H1 (cell line): ENCODE data around the gene EEIG1. TPM values are rescaled to one million over a fixed set of nuclear protein-coding genes. Genes with fewer than 3 reads are reported as not detected.
A peak's percentile ranks its signal among the peaks of the same experiment; 100 is the strongest.

Experiments
- CTCF ChIA-PET: fragments of 300-600 bp; sonication (Branson Sonifier 250); formaldehyde crosslinking; loops from one replicate; lab custom pipeline; 2021; ENCODE audit not compliant: partially characterized antibody; lab: Charles Lee
- POLR2A ChIA-PET: fragments of 300-600 bp; sonication (Branson Sonifier 250); formaldehyde crosslinking; loops from one replicate; lab custom pipeline; 2021; ENCODE audit warnings: inconsistent platforms; ENCODE audit not compliant: partially characterized antibody; lab: Charles Lee
- DNase-seq, 2 experiments: peaks; one replicate each; pipeline versions ENCODE4 v3.0.0 to v3.0.0-alpha.2; 2010 to 2022; ENCODE audit warnings: low spot score in 2 of 2, low read depth in 1 of 2, mixed read lengths in 1 of 2
- FAIRE-seq: peaks from 2 replicates; lab custom pipeline; 2011; peaks lifted over from hg19 to GRCh38; lab: Jason Lieb, UNC
- H2AFZ ChIP-seq: 2 replicates; pipeline ENCODE4 v1.8.1; 2012; ENCODE audit warnings: low read length, inconsistent platforms
- H2AK5ac ChIP-seq: 2 replicates; pipeline ENCODE4 v1.6.1; 2013; ENCODE audit warnings: low read depth, low read length
- H2BK120ac ChIP-seq: replicated peaks from 2 replicates; pipeline ENCODE3; 2013; ENCODE audit warnings: low read depth, low read length, inconsistent platforms
- H2BK12ac ChIP-seq: 2 replicates; pipeline ENCODE4 v1.6.1; 2013; ENCODE audit warnings: low read depth, low read length
- H2BK15ac ChIP-seq: 2 replicates; pipeline ENCODE4 v1.6.1; 2013; ENCODE audit warnings: low read length
- H2BK20ac ChIP-seq: 2 replicates; pipeline ENCODE4 v1.6.1; 2013; ENCODE audit warnings: low read length
- H2BK5ac ChIP-seq: 2 replicates; pipeline ENCODE4 v1.6.1; 2013; ENCODE audit warnings: low read depth, low read length
- H3K14ac ChIP-seq: 2 replicates; pipeline ENCODE4 v1.6.1; 2013; ENCODE audit warnings: inconsistent platforms; ENCODE audit not compliant: insufficient read length
- H3K18ac ChIP-seq: 2 replicates; pipeline ENCODE4 v1.6.1; 2013; ENCODE audit warnings: low read length; ENCODE audit errors: extremely low read depth
- H3K23ac ChIP-seq: 2 replicates; pipeline ENCODE4 v1.6.1; 2013; ENCODE audit warnings: inconsistent platforms; ENCODE audit not compliant: insufficient read length
- H3K23me2 ChIP-seq: 2 replicates; pipeline ENCODE4 v1.6.1; 2013; ENCODE audit warnings: low read depth, low read length
- H3K27ac ChIP-seq: 2 replicates; pipeline ENCODE4 v1.6.1; 2011; ENCODE audit warnings: low read depth, low read length, inconsistent platforms
- H3K27me3 ChIP-seq, 4 experiments: replicated peaks in 1 of 4; 1 replicate in 1 of 4; 2 replicates in 3 of 4; pipeline versions ENCODE4 v1.6.1 to v1.8.1; 2011 to 2013; ENCODE audit warnings: low read length in 3 of 4, mild to moderate bottlenecking in 3 of 4, inconsistent platforms in 2 of 4, mixed read lengths in 2 of 4, moderate library complexity in 1 of 4; ENCODE audit not compliant: control insufficient read depth in 3 of 4, insufficient read depth in 3 of 4; ENCODE audit errors: extremely low read depth in 1 of 4
- H3K36me3 ChIP-seq, 4 experiments: 2 replicates each; pipeline versions ENCODE4 v1.6.1 to v1.8.1; 2011 to 2013; ENCODE audit warnings: mild to moderate bottlenecking in 4 of 4, low read length in 3 of 4, moderate library complexity in 2 of 4, control low read depth in 1 of 4, inconsistent platforms in 1 of 4; ENCODE audit not compliant: insufficient read depth in 4 of 4, control insufficient read depth in 2 of 4
- H3K4ac ChIP-seq: replicated peaks from 2 replicates; pipeline ENCODE3; 2013; ENCODE audit warnings: low read length, low read depth, mixed read lengths, inconsistent platforms; ENCODE audit not compliant: insufficient read length
- H3K4me1 ChIP-seq, 4 experiments: replicated peaks in 1 of 4; 1 replicate in 1 of 4; 2 replicates in 3 of 4; pipeline versions ENCODE4 v1.6.1 to v1.8.1; 2011 to 2013; ENCODE audit warnings: low read length in 3 of 4, inconsistent platforms in 2 of 4, mixed read lengths in 1 of 4; ENCODE audit not compliant: insufficient read depth in 4 of 4, control insufficient read depth in 3 of 4
- H3K4me2 ChIP-seq, 2 experiments: 2 replicates each; pipeline versions ENCODE4 v1.6.1 to v1.8.1; 2011 to 2013; ENCODE audit warnings: low read depth in 2 of 2, low read length in 2 of 2, control low read depth in 1 of 2, inconsistent platforms in 1 of 2, mild to moderate bottlenecking in 1 of 2; ENCODE audit not compliant: insufficient read depth in 1 of 2
- H3K4me3 ChIP-seq, 4 experiments: fragments of 200-600, 300-600 bp in 1 of 4; sonication (generic), shearing (Covaris generic), sonication (Bioruptor Twin) in 1 of 4; 2 replicates each; pipeline versions ENCODE4 v1.5.1 to v1.8.1; 2011 to 2016; ENCODE audit warnings: low read length in 4 of 4, low read depth in 3 of 4, control low read depth in 2 of 4, inconsistent platforms in 2 of 4, mild to moderate bottlenecking in 2 of 4, mixed read lengths in 1 of 4, moderate library complexity in 1 of 4; ENCODE audit not compliant: insufficient read depth in 2 of 4; ENCODE audit errors: extremely low read depth in 1 of 4
- H3K56ac ChIP-seq: replicated peaks from 2 replicates; pipeline ENCODE3; 2013; ENCODE audit warnings: low read depth, mild to moderate bottlenecking, mixed read lengths, low read length, inconsistent platforms; ENCODE audit not compliant: insufficient read length
- H3K79me1 ChIP-seq: 2 replicates; pipeline ENCODE4 v1.6.1; 2013; ENCODE audit warnings: low read depth, low read length, control low read depth
- H3K79me2 ChIP-seq, 2 experiments: 2 replicates each; pipeline versions ENCODE4 v1.6.1 to v1.8.1; 2012 to 2013; ENCODE audit warnings: low read length in 2 of 2, mild to moderate bottlenecking in 2 of 2, inconsistent platforms in 1 of 2; ENCODE audit not compliant: insufficient read depth in 2 of 2, control insufficient read depth in 1 of 2
- H3K9ac ChIP-seq, 4 experiments: replicated peaks in 1 of 4; 1 replicate in 1 of 4; 2 replicates in 3 of 4; pipeline versions ENCODE4 v1.6.1 to v1.8.1; 2011 to 2013; ENCODE audit warnings: low read depth in 3 of 4, low read length in 3 of 4, control low read depth in 2 of 4, mild to moderate bottlenecking in 2 of 4, moderate library complexity in 2 of 4, inconsistent platforms in 1 of 4; ENCODE audit errors: extremely low read depth in 1 of 4
- H3K9me3 ChIP-seq, 2 experiments: 2 replicates each; pipeline versions ENCODE4 v1.6.1 to v1.8.1; 2012 to 2013; ENCODE audit warnings: mild to moderate bottlenecking in 2 of 2, moderate library complexity in 2 of 2, control low read depth in 1 of 2, inconsistent platforms in 1 of 2, low read depth in 1 of 2, low read length in 1 of 2, mixed read lengths in 1 of 2; ENCODE audit not compliant: insufficient read depth in 2 of 2
- H4K20me1 ChIP-seq, 2 experiments: replicated peaks in 1 of 2; 2 replicates each; pipeline versions ENCODE3 to v1.8.1; 2011 to 2013; ENCODE audit warnings: inconsistent platforms in 2 of 2, low read length in 2 of 2, mild to moderate bottlenecking in 1 of 2; ENCODE audit not compliant: insufficient read depth in 2 of 2, control insufficient read depth in 1 of 2
- H4K5ac ChIP-seq: 2 replicates; pipeline ENCODE4 v1.6.1; 2013; ENCODE audit warnings: low read length, low read depth, mixed read lengths, inconsistent platforms; ENCODE audit not compliant: insufficient read length
- H4K8ac ChIP-seq: 2 replicates; pipeline ENCODE4 v1.8.0; 2013; ENCODE audit warnings: mild to moderate bottlenecking, moderate library complexity, low read length, inconsistent platforms; ENCODE audit not compliant: insufficient read depth; ENCODE audit errors: extremely low read depth
- H4K91ac ChIP-seq: replicated peaks from 2 replicates; pipeline ENCODE3; 2013; ENCODE audit warnings: low read length, mixed read lengths, inconsistent platforms; ENCODE audit not compliant: insufficient read length
- CHD1 ChIP-seq: IDR thresholded peaks from 2 replicates; pipeline ENCODE4 v1.6.1; 2012; ENCODE audit warnings: low read depth, low read length, improper control_type of control experiment
- FOSL1 ChIP-seq: IDR thresholded peaks from 2 replicates; pipeline ENCODE4 v1.6.1; 2011; ENCODE audit warnings: mild to moderate bottlenecking, low read depth, low read length, moderate library complexity; ENCODE audit not compliant: insufficient read depth
- GABPA ChIP-seq: IDR thresholded peaks from 2 replicates; pipeline ENCODE4 v1.6.1; 2011; ENCODE audit warnings: mild to moderate bottlenecking, low read length, moderate library complexity, borderline replicate concordance; ENCODE audit not compliant: insufficient read depth
- HDAC2 ChIP-seq, 2 experiments: fragments of 300-600 bp in 1 of 2; sonication (generic) in 1 of 2; IDR thresholded peaks; 2 replicates each; pipeline ENCODE4 v1.6.1; 2011 to 2012; ENCODE audit warnings: low read depth in 2 of 2, low read length in 2 of 2, mild to moderate bottlenecking in 2 of 2, moderate library complexity in 2 of 2, borderline replicate concordance in 1 of 2, inconsistent platforms in 1 of 2
- POLR2AphosphoS5 ChIP-seq: IDR thresholded peaks from 2 replicates; pipeline ENCODE4 v1.6.1; 2011; ENCODE audit warnings: low read depth, low read length
- RAD21 ChIP-seq, 2 experiments: IDR thresholded peaks in 1 of 2; conservative IDR thresholded peaks in 1 of 2; 2 replicates each; pipeline ENCODE4 v1.6.1; 2011; ENCODE audit warnings: low read depth in 2 of 2, low read length in 2 of 2, improper control_type of control experiment in 1 of 2, inconsistent platforms in 1 of 2, mild to moderate bottlenecking in 1 of 2, moderate library complexity in 1 of 2
- SIN3A ChIP-seq, 2 experiments: IDR thresholded peaks in 1 of 2; conservative IDR thresholded peaks in 1 of 2; 2 replicates each; pipeline ENCODE4 v1.6.1; 2011 to 2012; ENCODE audit warnings: low read length in 2 of 2, improper control_type of control experiment in 1 of 2, low read depth in 1 of 2, mild to moderate bottlenecking in 1 of 2
- SIRT6 ChIP-seq: IDR thresholded peaks from one replicate; pipeline ENCODE4 v1.7.1; 2012; ENCODE audit warnings: low read length, inconsistent platforms
- SP4 ChIP-seq: IDR thresholded peaks from 2 replicates; pipeline ENCODE4 v1.6.1; 2012; ENCODE audit warnings: low read length, inconsistent platforms
- TAF1 ChIP-seq: IDR thresholded peaks from 2 replicates; pipeline ENCODE4 v1.6.1; 2011; ENCODE audit warnings: mild to moderate bottlenecking, low read depth, low read length
- WGBS, 2 experiments: shearing (Covaris generic) in 1 of 2; methylation state at CpG; one replicate each; pipeline versions ENCODE4 v1.1.6 to v1.1.7; 2013 to 2015; ENCODE audit warnings: low lambda C conversion rate in 2 of 2, mixed read lengths in 2 of 2, inconsistent platforms in 1 of 2, low coverage in 1 of 2, missing lambda C conversion rate in 1 of 2; ENCODE audit not compliant: insufficient replicate concordance in 2 of 2, insufficient coverage in 1 of 2, insufficient read length in 1 of 2; ENCODE audit errors: extremely low coverage in 1 of 2, missing lambda C conversion rate in 1 of 2; 5-methylcytosine and 5-hydroxymethylcytosine counted together
- polyA plus RNA-seq, 7 experiments: library from polyadenylated mRNA; depleted of rRNA in 3 of 7; stranded (reverse) in 5 of 7; unstranded in 2 of 7; fragments of >200 nt in 5 of 7; fragments of 200-250 nt in 2 of 7; gene quantifications; 1 replicate in 5 of 7; 2 replicates in 1 of 7; 4 replicates in 1 of 7; pipeline versions ENCODE4 v1.2.1 to v1.2.3, GENCODE V29; 2011 to 2013; ENCODE audit warnings: missing spikeins in 2 of 7, mixed read lengths in 2 of 7
- total RNA-seq: library from RNA; stranded (reverse); fragmentation: NEBNext Ultra II Directional; extraction: Animal tissue kit (Norgen Biotek cat#: 25700); gene quantifications from 2 replicates; pipeline ENCODE4 v1.2.1, GENCODE V29; 2021

Gene EEIG1
- total and polyA plus RNA-seq, 2 of the 8 experiments (the other 6 are each of a cell fraction or from before 2014, with no cell fraction given): 29.8 to 50.8 TPM

GRCh38 chr9:127979333-127980059, 1.3 kb downstream of the EEIG1 start:
- no peak overlapping the region for H2AFZ ChIP-seq
- TF ChIP-seq SIN3A (conservative IDR thresholded peaks at IDR 0.05 in 1 of 2, IDR thresholded peaks at IDR 0.05 in 1 of 2; ENCODE audit: low read depth in 1 of 2, low read length in 2 of 2) (0 out of 4 replicates have a peak, but pooled peaks of 1 of the 2 experiments have one; percentile 66), SP4 (no peak), RAD21 (IDR thresholded peaks at IDR 0.05 in 1 of 2, conservative IDR thresholded peaks at IDR 0.05 in 1 of 2; ENCODE audit: low read depth in 2 of 2, low read length in 2 of 2) (0 out of 4 replicates have a peak, but pooled peaks of 1 of the 2 experiments have one; percentile 0), HDAC2 (IDR thresholded peaks at IDR 0.05; ENCODE audit: borderline replicate concordance in 1 of 2, low read depth in 2 of 2, low read length in 2 of 2) (no peak), GABPA (no peak; the same call in 1 of the 2 replicates), TAF1 (peak; percentile 42; the same call in 1 of the 2 replicates), SIRT6 (no peak), CHD1 (no peak), FOSL1 (no peak), POLR2AphosphoS5 (0 out of 2 replicates have a peak, but pooled peaks have one; percentile 21)

More at GRCh38 chr9:127979333-127980059, 1.3 kb downstream of the EEIG1 start:
- Histone ChIP-seq H3K9ac (peak overlapping the region in 3 of 4 experiments; percentile 38 to 59 (median 58); a peak in 6 of 7 replicates), H3K79me2 (peaks cover 22 to 55% of the 10 kb centered on the region in 2 experiments), H3K36me3 (no peaks in the 10 kb centered on the region), H3K27me3 (no peaks in the 10 kb centered on the region), H3K23ac (no peak overlapping the region), H3K27ac (no peak overlapping the region), H3K79me1 (peaks cover 36% of the 10 kb centered on the region), H2BK12ac (no peak overlapping the region), H3K4me3 (peak overlapping the region; percentile 88 to 99 (median 93)), H3K4me2 (peak overlapping the region; percentile 73 to 97), H2BK5ac (no peak overlapping the region), H3K4ac (no peak overlapping the region), H2AK5ac (no peak overlapping the region), H4K20me1 (peaks cover 40% of the 10 kb centered on the region in 2 experiments), H3K23me2 (peaks cover 7% of the 10 kb centered on the region; the same call in 1 of the 2 replicates), H4K5ac (no peak overlapping the region), H4K8ac (no peak overlapping the region; the same call in 1 of the 2 replicates), H3K18ac (peak overlapping the region; percentile 4; the same call in 1 of the 2 replicates), H3K4me1 (peaks cover 4 to 38% (median 30%) of the 10 kb centered on the region in 4 experiments), H3K14ac (peak overlapping the region; percentile 87), H2BK15ac (no peak overlapping the region), H3K9me3 (no peaks in the 10 kb centered on the region), H3K56ac (no peak overlapping the region), H2BK20ac (no peak overlapping the region), H4K91ac (no peak overlapping the region), H2BK120ac (no peak overlapping the region)
- FAIRE-seq (no peak), DNase-seq (peak in 1 of 2 experiments; percentile 77)
- ChIA-PET CTCF (interaction anchor here (0.7 to 7.9 kb wide), 8 partner anchors 22 to 494 kb away, joined by 3 to 49 read pairs (median 5); partner anchors contain the start of gene NAIF1), POLR2A (interaction anchor here (0.9 to 4.1 kb wide), 12 partner anchors 9 to 122 kb away, joined by 3 to 16 read pairs (median 4); partner anchors contain the start of genes DPM2 and PIP5KL1)
- WGBS, 2 experiments: 3% methylated on average over 24 of the region's 24 CpGs; no CpG with 5 or more reads in 1 of the 2 experiments
